Measurements from ENCODE around the gene KIF7.

- TF ChIP-seq MAX (IDR thresholded peaks at IDR 0.05) (no peak), ZBTB7A (IDR thresholded peaks at IDR 0.05; ENCODE audit: low read depth) (no peak), REST (IDR thresholded peaks at IDR 0.05; ENCODE audit: low read depth) (no peak), CEBPB (IDR thresholded peaks at IDR 0.05) (no peak), EP300 (IDR thresholded peaks at IDR 0.05; ENCODE audit: borderline replicate concordance) (no peak), CREB1 (IDR thresholded peaks at IDR 0.05; ENCODE audit: low read depth) (no peak), TAF1 (IDR thresholded peaks at IDR 0.05; ENCODE audit: low read depth) (no peak), TCF12 (IDR thresholded peaks at IDR 0.05; ENCODE audit: low read depth) (no peak), YY1 (IDR thresholded peaks at IDR 0.05; ENCODE audit: low read depth) (no peak), FOXM1 (IDR thresholded peaks at IDR 0.05; ENCODE audit: borderline replicate concordance, low read depth) (no peak), NFIC (IDR thresholded peaks at IDR 0.05) (no peak), EGR1 (IDR thresholded peaks at IDR 0.05) (no peak), TEAD4 (IDR thresholded peaks at IDR 0.05) (no peak), RAD21 (IDR thresholded peaks at IDR 0.05; ENCODE audit: low read depth) (peak; percentile 38; the same call in 1 of the 2 replicates)
Observed at GRCh38 chr15:89673165-89673512, 17.9 kb upstream of the KIF7 start.
